PC-9 (cell line): ENCODE data around the gene STH. TPM values are rescaled to one million over a fixed set of nuclear protein-coding genes. Genes with fewer than 3 reads are reported as not detected.
A peak's percentile ranks its signal among the peaks of the same experiment; 100 is the strongest.

Experiments
- BruUV-seq: library from RNA; stranded (reverse); fragments of 400-500 nt; replicated peaks from 2 replicates; lab custom pipeline; 2021; lab: Mats Ljungman, UMichigan
- CTCF ChIA-PET: fragments of 300-600 bp; sonication (Branson Sonifier 250); formaldehyde crosslinking; loops from one replicate; lab custom pipeline; 2022; ENCODE audit warnings: antibody characterized with exemption; lab: Charles Lee
- POLR2A ChIA-PET: fragments of 300-600 bp; sonication (Branson Sonifier 250); formaldehyde crosslinking; loops from one replicate; lab custom pipeline; 2022; ENCODE audit warnings: antibody characterized with exemption; ENCODE audit not compliant: unreplicated experiment; lab: Charles Lee
- DNase-seq, 2 experiments: peaks; one replicate each; pipeline versions ENCODE4 v3.0.0 to v3.0.0-alpha.2; 2015 to 2022; ENCODE audit warnings: mixed read lengths in 1 of 2
- H2AFZ ChIP-seq: fragments of 200-600 bp; sonication (generic); 2 replicates; pipeline ENCODE4 v1.8.1; 2017; ENCODE audit warnings: antibody characterized with exemption
- H3F3A ChIP-seq: fragments of 200-600 bp; sonication (generic); 2 replicates; pipeline ENCODE4 v1.8.1; 2017; ENCODE audit warnings: antibody characterized with exemption, mild to moderate bottlenecking, low read depth; ENCODE audit not compliant: insufficient read depth
- H3K27ac ChIP-seq: fragments of 200-600 bp; sonication (generic); 2 replicates; pipeline ENCODE4 v1.6.1; 2016; ENCODE audit warnings: mixed run types
- H3K27me3 ChIP-seq: fragments of 200-600 bp; sonication (generic); 2 replicates; pipeline ENCODE4 v1.6.1; 2016; ENCODE audit warnings: low read depth, mixed run types; ENCODE audit not compliant: insufficient read depth
- H3K36me3 ChIP-seq: fragments of 200-600 bp; sonication (generic); 2 replicates; pipeline ENCODE4 v1.6.1; 2016; ENCODE audit warnings: low read depth, mixed run types
- H3K4me1 ChIP-seq: fragments of 200-600 bp; sonication (generic); replicated peaks from 2 replicates; pipeline ENCODE4 v1.6.1; 2016; ENCODE audit warnings: mixed run types; ENCODE audit not compliant: insufficient read depth
- H3K4me2 ChIP-seq: fragments of 200-600 bp; sonication (generic); 2 replicates; pipeline ENCODE4 v1.6.1; 2017; ENCODE audit warnings: mixed run types
- H3K4me3 ChIP-seq: fragments of 200-600 bp; sonication (generic); 2 replicates; pipeline ENCODE4 v1.6.1; 2016; ENCODE audit warnings: mixed run types
- H3K79me2 ChIP-seq: fragments of 200-600 bp; sonication (generic); 2 replicates; pipeline ENCODE4 v1.6.1; 2017; ENCODE audit warnings: low read depth, mixed run types
- H3K9me2 ChIP-seq: fragments of 200-600 bp; sonication (generic); 2 replicates; pipeline ENCODE4 v1.8.1; 2017; ENCODE audit warnings: mild to moderate bottlenecking; ENCODE audit not compliant: insufficient read depth
- H3K9me3 ChIP-seq: fragments of 200-600 bp; sonication (generic); 2 replicates; pipeline ENCODE4 v1.8.1; 2016; ENCODE audit warnings: low read depth; ENCODE audit not compliant: insufficient read depth
- H4K20me1 ChIP-seq: fragments of 200-600 bp; sonication (generic); 2 replicates; pipeline ENCODE4 v1.8.1; 2017; ENCODE audit not compliant: insufficient read depth
- CTCF ChIP-seq: fragments of 200-600 bp; sonication (generic); conservative IDR thresholded peaks from 2 replicates; pipeline ENCODE4 v1.6.1; 2017; ENCODE audit warnings: mixed run types, antibody characterized with exemption, mild to moderate bottlenecking, moderate library complexity
- EZH2 ChIP-seq: fragments of 200-600 bp; sonication (generic); IDR thresholded peaks from 2 replicates; pipeline ENCODE4 v1.8.0; 2017; ENCODE audit warnings: antibody characterized with exemption, low read depth
- intact Hi-C: fragments of 100-400 bp; cut with micrococcal nuclease; formaldehyde crosslinking; loops from one replicate; pipeline ENCODE4 v1.10.0; 2022; ENCODE audit not compliant: unreplicated experiment
- total RNA-seq: library from RNA; stranded (reverse); gene quantifications from 2 replicates; pipeline ENCODE4 v1.2.3, GENCODE V29; 2021

Gene STH
- total RNA-seq, 1 experiment from 2014 or later: not detected

- Histone ChIP-seq H4K20me1 (peaks cover 21% of the 10 kb centered on the region), H3K27me3 (no peaks in the 10 kb centered on the region), H3K4me3 (no peak overlapping the region), H3K36me3 (peaks cover 52% of the 10 kb centered on the region), H3K79me2 (no peaks in the 10 kb centered on the region), H3K9me3 (no peaks in the 10 kb centered on the region), H3K27ac (no peak overlapping the region), H3F3A (peaks cover 19% of the 10 kb centered on the region; the same call in 1 of the 2 replicates), H2AFZ (no peak overlapping the region), H3K4me2 (no peak overlapping the region), H3K4me1 (no peaks in the 10 kb centered on the region), H3K9me2 (no peaks in the 10 kb centered on the region)
- TF ChIP-seq EZH2: no peak
- no peak for TF ChIP-seq CTCF
- intact Hi-C loops: no loop called here
- BruUV-seq: no TSS peak
- ChIA-PET POLR2A (interaction anchor here (0.5 kb wide), 1 partner anchor 150 kb away, joined by 3 read pairs; no protein-coding TSS in a partner anchor), CTCF (no interaction called here)
- DNase-seq: no peak
Observed at GRCh38 chr17:46033392-46033791, 34.3 kb downstream of the STH start.

- no peak overlapping the region for H3K4me3 ChIP-seq
- no peaks in the 10 kb centered on the region for H3K4me1 ChIP-seq
- intact Hi-C loops: no loop called here
- no TSS peak for BruUV-seq
- TF ChIP-seq CTCF (no peak), EZH2 (no peak)
- H2AFZ ChIP-seq: no peak overlapping the region
- no peaks in the 10 kb centered on the region for H3K27me3 ChIP-seq
- H3K79me2 ChIP-seq: no peaks in the 10 kb centered on the region
- ChIA-PET POLR2A (interaction anchor here (0.7 kb wide), 1 partner anchor 1044 kb away, joined by 10 read pairs; no protein-coding TSS in a partner anchor), CTCF (interaction anchor here (0.6 kb wide), 2 partner anchors 13 to 181 kb away, joined by 3 to 4 read pairs; no protein-coding TSS in a partner anchor)
- H3K36me3 ChIP-seq: peaks cover 67% of the 10 kb centered on the region
- DNase-seq: peak in 1 of 2 experiments; percentile 11
- no peak overlapping the region for H3K27ac ChIP-seq
- peaks cover 11% of the 10 kb centered on the region; the same call in 1 of the 2 replicates for H3F3A ChIP-seq
- peaks cover 11% of the 10 kb centered on the region for H4K20me1 ChIP-seq
- no peak overlapping the region for H3K4me2 ChIP-seq
- no peaks in the 10 kb centered on the region for H3K9me3 ChIP-seq
- no peaks in the 10 kb centered on the region for H3K9me2 ChIP-seq
Observed at GRCh38 chr17:46035112-46035818, 36.2 kb downstream of the STH start.

- CTCF ChIA-PET: no interaction called here
- intact Hi-C loops: no loop called here
Observed at GRCh38 chr17:46036491-46036890, 37.4 kb downstream of the STH start.

More at GRCh38 chr17:46036491-46036890, 37.4 kb downstream of the STH start:
- Histone ChIP-seq H3K36me3 (peaks cover 69% of the 10 kb centered on the region), H4K20me1 (peaks cover 6% of the 10 kb centered on the region; the same call in 1 of the 2 replicates), H3K27ac (no peak overlapping the region), H3K27me3 (no peaks in the 10 kb centered on the region), H3K4me2 (no peak overlapping the region), H3K79me2 (no peaks in the 10 kb centered on the region), H3K9me2 (no peaks in the 10 kb centered on the region), H3K4me1 (no peaks in the 10 kb centered on the region), H3K9me3 (no peaks in the 10 kb centered on the region), H3K4me3 (no peak overlapping the region), H3F3A (peaks cover 11% of the 10 kb centered on the region; the same call in 1 of the 2 replicates), H2AFZ (no peak overlapping the region)
- TF ChIP-seq EZH2: no peak
- no peak for TF ChIP-seq CTCF
- BruUV-seq: no TSS peak
- POLR2A ChIA-PET: interaction anchor here (0.7 kb wide), 1 partner anchor 1045 kb away, joined by 10 read pairs; no protein-coding TSS in a partner anchor
- DNase-seq: no peak
